ENCODE results near the gene ACOX3. TPM values are rescaled to one million over a fixed set of nuclear protein-coding genes. Genes with fewer than 3 reads are reported as not detected.
A peak's percentile ranks its signal among the peaks of the same experiment; 100 is the strongest.

Gene ACOX3
- polyA plus RNA-seq, 4 donors: 15.4 to 19.2 (median 16.5) TPM

GRCh38 chr4:8468746-8469535 lies 28.4 kb upstream of the ACOX3 start:
- peak in 1 of 4 donors; percentile 42 for DNase-seq (ENCODE audit: low read depth in 4 of 4, low spot score in 2 of 4)

GRCh38 chr4:8467016-8467415 lies 26.5 kb upstream of the ACOX3 start:
- DNase-seq (ENCODE audit: low read depth in 4 of 4, low spot score in 2 of 4): no peak

- DNase-seq (ENCODE audit: low read depth in 4 of 4, low spot score in 2 of 4): no peak
These were observed 25.4 kb upstream of the ACOX3 start for GRCh38 chr4:8465615-8466611.

DNA sequence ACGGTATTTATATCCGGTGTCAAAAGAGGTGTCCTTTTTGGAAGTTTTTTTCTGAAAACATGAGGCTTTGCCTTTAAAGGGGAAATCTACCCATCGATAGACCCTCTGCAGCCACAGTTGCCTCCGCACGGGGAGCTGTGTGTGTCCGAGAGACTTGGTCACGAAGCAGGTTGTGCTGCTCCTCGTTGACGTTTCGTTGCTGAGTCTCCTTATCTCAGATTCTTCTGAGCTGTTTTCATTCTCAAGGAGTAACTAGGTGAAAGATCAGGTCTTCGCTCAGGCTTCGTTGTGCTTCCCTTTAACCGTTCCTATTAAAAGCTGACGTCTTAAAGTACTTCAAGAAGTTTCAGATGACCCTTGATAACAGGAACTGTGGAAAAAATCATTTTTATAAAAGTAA lies 23.9 kb upstream of the ACOX3 start:
- DNase-seq (ENCODE audit: low read depth in 4 of 4, low spot score in 2 of 4): no peak

DNA sequence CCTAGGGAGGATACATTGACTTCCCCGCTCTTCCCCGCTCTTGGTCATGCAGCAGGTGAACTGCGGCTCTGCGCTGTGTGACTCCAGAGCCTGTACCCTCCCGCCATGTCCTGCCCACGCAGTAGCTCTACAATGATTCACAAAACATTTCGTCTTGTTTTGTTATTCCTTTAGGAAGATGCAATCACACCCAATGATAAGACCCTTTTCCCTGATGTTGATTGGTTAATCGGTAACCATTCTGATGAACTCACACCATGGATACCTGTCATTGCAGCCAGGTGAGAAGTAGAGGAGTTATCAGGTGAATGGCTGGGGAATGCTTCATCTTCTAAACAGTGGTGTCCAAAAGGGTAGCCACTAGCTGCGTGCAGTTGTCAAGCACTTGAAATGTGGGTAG lies 23.3 kb upstream of the ACOX3 start:
- DNase-seq (ENCODE audit: low read depth in 4 of 4, low spot score in 2 of 4): no peak

- no peak for DNase-seq (ENCODE audit: low read depth in 4 of 4, low spot score in 2 of 4)
These were observed 21.1 kb upstream of the ACOX3 start for GRCh38 chr4:8461616-8462015.

DNA sequence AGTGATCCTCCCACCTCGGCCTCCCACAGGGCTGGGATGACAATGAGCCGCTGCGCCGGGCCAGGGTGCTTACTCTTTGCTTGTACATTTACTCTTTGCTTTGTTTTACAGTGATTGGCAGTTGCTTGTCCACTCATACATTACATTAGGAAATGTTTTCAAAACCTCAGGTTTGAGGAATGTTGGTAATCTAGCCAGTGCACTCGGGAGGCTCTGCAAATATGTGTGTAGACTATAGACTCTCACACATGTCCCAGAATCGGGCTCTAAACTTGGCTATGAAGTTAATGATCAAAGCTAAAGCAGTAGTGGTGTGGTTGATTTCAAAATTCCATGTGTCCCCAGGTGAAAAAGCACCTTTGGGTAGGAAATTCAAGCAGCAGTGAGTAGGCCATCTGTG lies 20.6 kb upstream of the ACOX3 start:
- no peak for DNase-seq (ENCODE audit: low read depth in 4 of 4, low spot score in 2 of 4)

- DNase-seq (ENCODE audit: low read depth in 4 of 4, low spot score in 2 of 4): no peak
These were observed 19.4 kb upstream of the ACOX3 start for GRCh38 chr4:8459867-8460445.

DNA sequence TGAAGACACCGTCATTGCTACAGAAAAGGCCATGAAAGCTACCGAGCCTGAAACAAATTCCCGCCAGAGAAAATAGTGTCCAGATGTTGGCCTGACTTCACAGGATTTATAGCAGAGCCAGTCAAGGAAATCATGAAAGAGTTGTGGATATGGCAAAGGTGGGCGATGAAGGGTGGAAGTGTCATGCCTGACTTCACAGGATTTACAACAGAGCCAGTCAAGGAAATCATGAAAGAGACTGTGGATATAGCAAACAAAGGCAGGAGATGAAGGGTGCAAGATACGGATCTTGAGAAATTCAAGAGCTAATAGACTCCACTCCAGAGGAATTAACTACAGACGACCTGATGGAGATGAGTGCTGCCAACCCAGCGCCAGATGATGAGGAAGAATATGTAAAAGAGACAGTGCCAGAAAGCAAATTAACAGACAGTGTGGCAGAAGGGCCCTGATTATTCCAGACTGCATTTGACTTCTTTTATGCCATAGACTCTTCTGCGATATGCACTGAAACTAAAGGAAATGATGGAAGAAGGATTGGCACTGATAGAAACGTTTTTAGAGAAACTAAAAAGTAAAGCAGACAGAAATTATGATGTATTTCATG lies 17.2 kb upstream of the ACOX3 start:
- DNase-seq (ENCODE audit: low read depth in 4 of 4, low spot score in 2 of 4): no peak

- DNase-seq (ENCODE audit: low read depth in 4 of 4, low spot score in 2 of 4): no peak
These were observed 13.4 kb upstream of the ACOX3 start for GRCh38 chr4:8453957-8454356.

GRCh38 chr4:8451440-8452182 lies 11.1 kb upstream of the ACOX3 start:
- DNase-seq (ENCODE audit: low read depth in 4 of 4, low spot score in 2 of 4): no peak

DNA sequence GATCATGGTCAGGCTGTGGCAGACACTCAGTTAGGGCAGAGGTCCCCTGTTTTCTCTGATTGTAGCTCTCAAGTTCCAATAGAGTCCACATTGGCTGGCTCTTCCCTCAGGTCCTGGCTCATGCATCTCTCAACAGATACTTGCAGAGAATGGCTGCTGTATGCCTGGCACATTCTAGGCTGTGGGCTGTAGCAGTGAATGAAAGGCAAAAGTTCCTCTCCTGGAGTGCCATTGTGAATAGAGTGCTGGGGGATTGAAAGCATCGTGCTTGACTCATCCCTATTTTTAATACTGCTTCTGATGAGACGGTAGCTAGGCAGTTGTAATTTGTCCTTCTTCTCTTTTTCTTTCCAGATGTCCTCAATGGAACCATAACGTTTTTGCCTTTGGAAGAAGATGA lies 5.6 kb upstream of the ACOX3 start:
- no peak for DNase-seq (ENCODE audit: low read depth in 4 of 4, low spot score in 2 of 4)

GRCh38 chr4:8443801-8444200 lies 3.3 kb upstream of the ACOX3 start:
- DNase-seq (ENCODE audit: low read depth in 4 of 4, low spot score in 2 of 4): no peak

GRCh38 chr4:8442596-8443358 lies 2.3 kb upstream of the ACOX3 start:
- no peak for DNase-seq (ENCODE audit: low read depth in 4 of 4, low spot score in 2 of 4)

GRCh38 chr4:8441499-8442091 lies 1.1 kb upstream of the ACOX3 start:
- no peak for DNase-seq (ENCODE audit: low read depth in 4 of 4, low spot score in 2 of 4)

DNA sequence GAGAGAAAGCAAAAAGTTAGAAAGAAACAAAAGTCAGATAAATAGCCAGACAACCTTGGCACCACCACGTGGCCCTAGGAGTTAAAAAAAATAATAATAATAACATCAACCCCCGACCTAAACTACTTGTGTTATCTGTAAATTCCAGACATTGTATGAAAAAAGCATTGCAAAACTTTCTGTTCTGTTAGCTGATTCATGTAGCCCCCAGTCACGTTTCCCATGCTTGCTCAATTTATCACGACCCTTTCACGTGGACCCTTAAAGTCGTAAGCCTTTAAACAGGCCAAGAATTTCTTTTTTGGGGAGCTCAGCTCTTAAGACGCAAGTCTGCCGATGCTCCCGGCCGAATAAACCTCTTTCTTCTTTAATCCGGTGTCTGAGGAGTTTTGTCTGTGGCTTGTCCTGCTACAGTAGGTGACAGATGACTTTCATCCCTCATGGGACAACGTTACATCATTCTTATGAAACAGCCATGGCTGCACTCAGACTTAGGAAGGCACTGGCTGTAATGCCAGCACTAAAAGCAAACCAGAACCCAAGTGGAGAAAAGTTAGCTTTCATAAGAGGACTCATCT lies 520 bp downstream of the ACOX3 start:
- DNase-seq (ENCODE audit: low read depth in 4 of 4, low spot score in 2 of 4): no peak

- no peak for DNase-seq (ENCODE audit: low read depth in 4 of 4, low spot score in 2 of 4)
These were observed 1.4 kb downstream of the ACOX3 start for GRCh38 chr4:8439168-8439567.

GRCh38 chr4:8438743-8439142 lies 1.8 kb downstream of the ACOX3 start:
- no peak for DNase-seq (ENCODE audit: low read depth in 4 of 4, low spot score in 2 of 4)

DNA sequence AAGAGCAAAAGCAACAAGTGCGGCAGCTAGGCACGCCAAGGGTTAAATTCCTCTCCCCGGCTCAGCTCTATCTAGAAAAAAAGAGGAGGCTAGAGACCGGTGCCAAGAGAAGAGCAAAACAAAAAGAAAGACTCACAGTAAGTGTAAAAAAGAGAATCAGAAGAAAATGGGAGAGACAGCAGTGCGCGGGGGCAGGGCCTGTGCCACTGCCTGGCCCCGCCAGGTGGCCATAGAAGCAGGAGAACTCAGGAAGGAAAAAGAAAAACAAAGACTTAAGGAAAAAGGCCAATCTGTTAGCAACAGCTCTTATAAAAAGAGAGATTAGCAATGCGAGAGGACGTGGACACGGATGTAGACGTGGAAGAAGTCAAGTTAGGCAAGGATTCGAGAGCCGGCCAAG lies 3.2 kb downstream of the ACOX3 start:
- DNase-seq (ENCODE audit: low read depth in 4 of 4, low spot score in 2 of 4): no peak

Data from left renal cortex interstitium (tissue), 4 donors.